Glutamatergic neuron (in vitro differentiated cells): Measurements from ENCODE around the gene NPIPA3. TPM values are rescaled to one million over a fixed set of nuclear protein-coding genes. Genes with fewer than 3 reads are reported as not detected.
"Not testable (repeated sequence)": the region's sequence is repeated elsewhere in the genome, so short reads cannot be mapped to it uniquely, and the experiment has no call there.

Source experiments
- DNase-seq: peaks from one replicate; pipeline ENCODE4 v3.0.0; 2022
- H3K27ac Mint-ChIP-seq: one replicate; pipeline ENCODE4 v1.8.0; 2020; ENCODE audit warnings: mild to moderate bottlenecking, mixed read lengths, inconsistent platforms; ENCODE audit not compliant: unreplicated experiment
- H3K27me3 Mint-ChIP-seq: one replicate; pipeline ENCODE4 v1.8.0; 2020; ENCODE audit warnings: mild to moderate bottlenecking, moderate library complexity, mixed read lengths, inconsistent platforms; ENCODE audit not compliant: unreplicated experiment
- H3K36me3 Mint-ChIP-seq: one replicate; pipeline ENCODE4 v1.8.0; 2020; ENCODE audit warnings: mild to moderate bottlenecking, mixed read lengths, inconsistent platforms; ENCODE audit not compliant: unreplicated experiment
- H3K4me1 Mint-ChIP-seq: one replicate; pipeline ENCODE4 v1.8.0; 2020; ENCODE audit warnings: mild to moderate bottlenecking, low read depth, mixed read lengths, inconsistent platforms; ENCODE audit not compliant: unreplicated experiment
- H3K4me3 Mint-ChIP-seq: one replicate; pipeline ENCODE4 v1.8.0; 2020; ENCODE audit warnings: mild to moderate bottlenecking, mixed read lengths, inconsistent platforms; ENCODE audit not compliant: unreplicated experiment
- H3K9me3 Mint-ChIP-seq: one replicate; pipeline ENCODE4 v1.8.0; 2020; ENCODE audit warnings: mild to moderate bottlenecking, moderate library complexity, mixed read lengths, inconsistent platforms; ENCODE audit not compliant: unreplicated experiment
- CTCF ChIP-seq: fragments of 200-600 bp; sonication (generic); IDR thresholded peaks from one replicate; pipeline ENCODE4 v1.5.0; 2021; ENCODE audit not compliant: partially characterized antibody, unreplicated experiment
- total RNA-seq: library from RNA; stranded (reverse); fragmentation: NEBNext Ultra II Directional; extraction: Animal tissue kit (Norgen Biotek cat#: 25700); gene quantifications from one replicate; pipeline ENCODE4 v1.2.1, GENCODE V29; 2021; ENCODE audit not compliant: unreplicated experiment

Gene NPIPA3
- total RNA-seq, 1 donor from 2014 or later: 3.3 TPM

GRCh38 chr16:14672403-14672971 is 30.7 kb upstream of the NPIPA3 start:
- Mint-ChIP-seq H3K4me1 (no peaks in the 10 kb centered on the region), H3K4me3 (peak overlapping the region; percentile 4), H3K9me3 (no peaks in the 10 kb centered on the region)

GRCh38 chr16:14676633-14677032 is 26.6 kb upstream of the NPIPA3 start:
- Mint-ChIP-seq H3K27ac (no peak overlapping the region), H3K9me3 (no peaks in the 10 kb centered on the region), H3K36me3 (peaks cover 9% of the 10 kb centered on the region), H3K4me1 (no peaks in the 10 kb centered on the region), H3K4me3 (no peak overlapping the region), H3K27me3 (peaks cover 2% of the 10 kb centered on the region)
- TF ChIP-seq CTCF: no peak
- no peak for DNase-seq

More at GRCh38 chr16:14672403-14672971, 30.7 kb upstream of the NPIPA3 start:
- TF ChIP-seq CTCF: no peak
- H3K27me3 Mint-ChIP-seq: no peaks in the 10 kb centered on the region
- H3K27ac Mint-ChIP-seq: no peak overlapping the region
- no peak for DNase-seq
- no peaks in the 10 kb centered on the region for H3K36me3 Mint-ChIP-seq

- TF ChIP-seq CTCF: no peak
- DNase-seq: no peak
- Mint-ChIP-seq H3K27ac (no peak overlapping the region), H3K4me3 (no peak overlapping the region), H3K27me3 (peaks cover 2% of the 10 kb centered on the region), H3K4me1 (no peaks in the 10 kb centered on the region), H3K36me3 (peaks cover 9% of the 10 kb centered on the region), H3K9me3 (no peaks in the 10 kb centered on the region)
Measured at GRCh38 chr16:14677627-14678026, 25.6 kb upstream of the NPIPA3 start.

GRCh38 chr16:14678748-14679497 is 24.3 kb upstream of the NPIPA3 start:
- Mint-ChIP-seq H3K27ac (no peak overlapping the region), H3K9me3 (no peaks in the 10 kb centered on the region), H3K27me3 (peaks cover 2% of the 10 kb centered on the region), H3K36me3 (peaks cover 9% of the 10 kb centered on the region), H3K4me3 (no peak overlapping the region), H3K4me1 (no peaks in the 10 kb centered on the region)
- no peak for DNase-seq
- no peak for TF ChIP-seq CTCF

GRCh38 chr16:14680396-14680795 is 22.8 kb upstream of the NPIPA3 start:
- H3K9me3 Mint-ChIP-seq, H3K27ac Mint-ChIP-seq, H3K36me3 Mint-ChIP-seq, H3K27me3 Mint-ChIP-seq, H3K4me1 Mint-ChIP-seq, H3K4me3 Mint-ChIP-seq, DNase-seq: not testable (repeated sequence)
